Measurements from ENCODE around the gene SPATA45. TPM values are rescaled to one million over a fixed set of nuclear protein-coding genes. Genes with fewer than 3 reads are reported as not detected.

SPATA45 gene
- total RNA-seq, 1 experiment from 2014 or later, result not detected

DNA sequence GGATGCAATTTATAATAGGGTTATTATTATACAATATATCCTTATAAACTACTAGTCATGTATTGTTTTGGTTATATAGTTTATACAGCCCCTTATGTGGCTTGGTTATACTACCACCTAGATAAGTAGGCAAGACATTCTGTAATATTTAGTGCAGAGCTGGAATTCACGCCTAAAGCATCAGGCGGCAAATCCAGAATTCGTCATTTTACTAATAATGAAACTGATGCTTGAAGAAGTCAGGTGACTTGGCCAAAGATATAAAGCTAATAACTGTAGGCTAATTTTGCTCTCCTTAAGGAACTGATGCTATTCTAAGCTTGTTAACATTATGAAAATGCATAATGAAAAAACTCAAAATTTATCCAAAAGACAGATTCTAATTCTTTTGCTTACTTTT, 66.7 kb downstream of the SPATA45 start:
- intact Hi-C loops (cut with micrococcal nuclease), result loop anchor here (5.0 kb wide), 1 partner anchor 708 kb away; no protein-coding TSS in a partner anchor
- Mint-ChIP-seq H3K4me3 (ENCODE audit: unreplicated experiment) (no peak overlapping the region), H3K9me3 (ENCODE audit: unreplicated experiment) (no peaks in the 10 kb centered on the region), H3K27ac (ENCODE audit: low read depth, unreplicated experiment) (no peak overlapping the region), H3K27me3 (ENCODE audit: insufficient read depth, unreplicated experiment) (no peaks in the 10 kb centered on the region), H3K4me1 (ENCODE audit: insufficient read depth, unreplicated experiment) (peaks cover 7% of the 10 kb centered on the region), H3K36me3 (ENCODE audit: insufficient read depth, unreplicated experiment) (peaks cover 30% of the 10 kb centered on the region)
- CTCF ChIA-PET, result interaction anchor here (0.7 to 6.1 kb wide), 22 partner anchors 9 to 768 kb away, joined by 3 to 147 read pairs (median 8); no protein-coding TSS in a partner anchor
- TF ChIP-seq, protein P1, sequence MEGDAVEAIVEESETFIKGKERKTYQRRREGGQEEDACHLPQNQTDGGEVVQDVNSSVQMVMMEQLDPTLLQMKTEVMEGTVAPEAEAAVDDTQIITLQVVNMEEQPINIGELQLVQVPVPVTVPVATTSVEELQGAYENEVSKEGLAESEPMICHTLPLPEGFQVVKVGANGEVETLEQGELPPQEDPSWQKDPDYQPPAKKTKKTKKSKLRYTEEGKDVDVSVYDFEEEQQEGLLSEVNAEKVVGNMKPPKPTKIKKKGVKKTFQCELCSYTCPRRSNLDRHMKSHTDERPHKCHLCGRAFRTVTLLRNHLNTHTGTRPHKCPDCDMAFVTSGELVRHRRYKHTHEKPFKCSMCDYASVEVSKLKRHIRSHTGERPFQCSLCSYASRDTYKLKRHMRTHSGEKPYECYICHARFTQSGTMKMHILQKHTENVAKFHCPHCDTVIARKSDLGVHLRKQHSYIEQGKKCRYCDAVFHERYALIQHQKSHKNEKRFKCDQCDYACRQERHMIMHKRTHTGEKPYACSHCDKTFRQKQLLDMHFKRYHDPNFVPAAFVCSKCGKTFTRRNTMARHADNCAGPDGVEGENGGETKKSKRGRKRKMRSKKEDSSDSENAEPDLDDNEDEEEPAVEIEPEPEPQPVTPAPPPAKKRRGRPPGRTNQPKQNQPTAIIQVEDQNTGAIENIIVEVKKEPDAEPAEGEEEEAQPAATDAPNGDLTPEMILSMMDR (IDR thresholded peaks at IDR 0.05; ENCODE audit: unreplicated experiment), result no peak
- DNase-seq (ENCODE audit: unreplicated experiment), result no peak
- POLR2A ChIA-PET, result interaction anchor here (0.9 to 3.0 kb wide), 7 partner anchors 10 to 494 kb away, joined by 3 to 22 read pairs (median 6); partner anchors contain the start of genes ATF3, NSL1 and TATDN3
- no TSS peak for BruUV-seq (replicated peaks)

Other genes with a start within 250 kb of the SPATA45 start
- 85.3 and 114 TPM in 2 replicates for gene ATF3, start 238.9 kb downstream of the SPATA45 start, total RNA-seq (2022)
- 0.96 and 1.5 TPM in 2 replicates for gene BATF3, start 147.8 kb downstream of the SPATA45 start, total RNA-seq (2022)
- 39.7 and 42.2 TPM in 2 replicates for gene NSL1, start 55.9 kb downstream of the SPATA45 start, total RNA-seq (2022)
- 31.5 and 35.7 TPM in 2 replicates for gene TATDN3, start 55.8 kb downstream of the SPATA45 start, total RNA-seq (2022)
- 16.5 and 17.9 TPM in 2 replicates for gene FLVCR1, start 10.6 kb upstream of the SPATA45 start, total RNA-seq (2022)
- not detected in 2 replicates for gene VASH2, start 102.9 kb upstream of the SPATA45 start, total RNA-seq (2022)
- gene ANGEL2, start 168.2 kb upstream of the SPATA45 start, total RNA-seq (2022), result 87.1 and 89.7 TPM in 2 replicates
- 24.5 and 24.9 TPM in 2 replicates for gene RPS6KC1, start 203.6 kb upstream of the SPATA45 start, total RNA-seq (2022)